Measurements from ENCODE around the gene CD300LD.
"Not testable (repeated sequence)": the region's sequence is repeated elsewhere in the genome, so short reads cannot be mapped to it uniquely, and the experiment has no call there.

CD300LD gene

DNA sequence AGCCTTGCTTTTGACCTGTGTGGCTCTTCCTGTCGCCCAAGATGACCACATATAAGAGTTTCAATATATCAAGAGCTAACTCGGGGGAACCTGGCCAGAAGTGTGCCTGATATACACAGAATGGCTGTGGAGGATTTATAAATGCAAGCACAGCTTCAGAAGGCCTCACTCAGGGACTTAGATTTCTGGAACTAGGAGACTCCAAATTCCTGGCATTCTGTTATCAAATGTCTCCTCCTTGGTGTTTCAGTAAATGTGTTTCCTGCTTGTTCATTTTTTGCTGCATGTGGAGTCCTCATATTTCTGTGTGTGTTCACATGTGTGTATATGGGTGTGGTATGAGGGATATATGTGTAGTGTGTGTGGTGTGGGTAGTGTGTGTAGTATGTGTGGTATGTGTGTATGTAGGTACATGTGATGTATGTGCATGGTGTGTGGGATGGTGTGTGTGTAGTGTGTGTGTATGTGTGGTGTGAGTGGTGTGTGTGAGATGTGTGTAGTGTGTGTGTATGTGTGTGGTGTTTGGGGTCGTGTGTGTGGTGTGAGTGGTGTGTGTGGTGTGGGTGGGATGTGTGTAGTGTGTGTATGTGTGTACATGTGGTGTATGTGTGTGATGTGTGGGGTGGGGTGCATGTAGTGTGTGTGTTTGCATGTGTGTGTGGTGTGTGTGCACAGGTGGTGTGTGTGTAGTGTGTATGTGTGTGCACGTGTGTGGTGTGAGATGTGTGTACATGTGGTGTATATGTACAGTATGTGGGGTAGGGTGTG, 23.8 kb downstream of the CD300LD start:
- Histone ChIP-seq H3K9ac (ENCODE audit: low read depth, low read length) (no peak overlapping the region), H3K4me3 (ENCODE audit: low read length) (no peak overlapping the region), H3K4me2 (ENCODE audit: low read length) (no peak overlapping the region), H3K27me3 (ENCODE audit: control insufficient read depth, insufficient read depth, low read length) (no peaks in the 10 kb centered on the region), H3K4me1 (ENCODE audit: control insufficient read depth, insufficient read depth, low read length) (no peaks in the 10 kb centered on the region), H3K36me3 (ENCODE audit: insufficient read depth, low read length) (no peaks in the 10 kb centered on the region), H3K9me3 (replicated peaks; ENCODE audit: low read length) (no peaks in the 10 kb centered on the region)

DNA sequence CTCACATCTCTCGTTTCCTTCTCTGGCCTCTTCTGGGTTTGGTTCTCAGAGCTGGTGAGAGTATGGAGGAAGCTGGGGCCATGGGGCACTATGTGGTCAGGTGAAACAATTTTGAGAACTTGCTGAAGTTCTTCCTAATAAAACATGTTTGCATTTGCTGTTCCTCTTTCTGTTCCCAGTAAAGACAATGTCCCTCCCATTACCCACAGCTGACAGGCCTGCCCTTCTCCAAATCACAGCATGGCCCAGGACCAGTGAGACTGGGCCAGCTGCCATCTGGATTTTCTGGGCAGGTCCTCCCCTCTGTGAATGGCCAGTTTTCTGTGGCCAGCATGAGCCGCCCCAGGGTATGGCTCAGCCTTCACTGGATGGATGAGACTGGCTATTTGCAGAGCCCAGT, 24.7 kb downstream of the CD300LD start, which contains the start of gene CD300H:
TSS of gene CD300H (minus strand) at position 113 of the 400 bp plus-strand sequence.
- Histone ChIP-seq H3K4me3 (ENCODE audit: low read length) (no peak within 1 kb of the TSS), H3K36me3 (ENCODE audit: insufficient read depth, low read length) (no peaks in the 10 kb centered on the region), H3K4me1 (ENCODE audit: control insufficient read depth, insufficient read depth, low read length) (no peaks in the 10 kb centered on the region), H3K27me3 (ENCODE audit: control insufficient read depth, insufficient read depth, low read length) (no peaks in the 10 kb centered on the region), H3K9me3 (replicated peaks; ENCODE audit: low read length) (no peaks in the 10 kb centered on the region), H3K4me2 (ENCODE audit: low read length) (no peak within 1 kb of the TSS), H3K9ac (ENCODE audit: low read depth, low read length) (no peak within 1 kb of the TSS)

DNA sequence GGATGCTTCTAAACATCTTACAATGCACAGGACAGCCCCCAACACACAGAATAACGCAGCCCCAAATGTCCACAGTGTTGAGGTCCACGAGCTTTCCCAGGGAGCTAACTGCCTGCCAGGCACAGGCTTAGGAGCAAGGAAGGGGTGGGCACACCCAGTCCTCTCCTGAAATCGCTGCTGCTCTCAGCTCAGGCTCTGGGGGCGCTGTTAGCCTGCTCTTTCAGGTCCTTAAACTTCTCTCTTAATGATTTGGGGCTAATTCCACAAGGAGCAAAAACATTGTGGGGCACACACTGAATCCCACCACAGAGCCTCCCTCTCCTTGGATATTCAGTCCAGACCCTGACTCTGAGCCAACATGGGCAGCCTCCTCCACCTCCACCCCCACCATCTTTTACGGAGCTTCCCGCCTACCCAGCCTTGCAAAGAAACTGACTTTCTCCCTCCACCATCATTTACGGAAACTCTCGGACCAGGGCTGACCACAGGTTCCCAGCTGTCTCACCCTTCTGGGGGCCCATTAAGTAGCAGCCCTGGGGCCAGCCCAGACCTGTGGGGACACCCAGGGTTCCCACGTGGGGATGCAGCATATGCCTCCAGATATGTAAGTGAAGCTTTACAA, 25.8 kb downstream of the CD300LD start:
- Histone ChIP-seq H3K27me3 (ENCODE audit: control insufficient read depth, insufficient read depth, low read length) (no peaks in the 10 kb centered on the region), H3K9me3 (replicated peaks; ENCODE audit: low read length) (no peaks in the 10 kb centered on the region), H3K9ac (ENCODE audit: low read depth, low read length) (no peak overlapping the region), H3K4me2 (ENCODE audit: low read length) (no peak overlapping the region), H3K36me3 (ENCODE audit: insufficient read depth, low read length) (no peaks in the 10 kb centered on the region), H3K4me1 (ENCODE audit: control insufficient read depth, insufficient read depth, low read length) (no peaks in the 10 kb centered on the region), H3K4me3 (ENCODE audit: low read length) (no peak overlapping the region)

DNA sequence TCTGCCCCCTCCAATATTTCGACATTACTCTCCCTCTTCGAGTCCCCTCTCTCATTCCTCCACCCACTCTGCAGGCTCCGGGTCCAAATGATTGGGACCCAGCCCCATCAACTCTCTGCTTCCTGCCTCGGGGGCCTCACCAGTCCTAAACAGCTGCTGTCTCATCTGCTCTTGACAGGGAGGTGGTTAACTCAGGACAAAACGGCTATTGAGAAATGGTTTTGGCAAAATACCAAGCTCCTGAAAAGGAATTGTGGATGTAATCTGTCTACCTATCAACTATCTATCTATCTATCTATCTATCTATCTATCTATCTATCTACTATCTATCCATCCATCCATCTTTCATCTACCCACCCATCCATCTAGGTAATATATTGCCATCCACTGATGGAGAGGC, 27.0 kb downstream of the CD300LD start:
- no peaks in the 10 kb centered on the region for H3K27me3 ChIP-seq (ENCODE audit: control insufficient read depth, insufficient read depth, low read length)
- no peak overlapping the region for H3K9ac ChIP-seq (ENCODE audit: low read depth, low read length)
- H3K9me3 ChIP-seq (replicated peaks; ENCODE audit: low read length), result no peaks in the 10 kb centered on the region
- no peak overlapping the region for H3K4me3 ChIP-seq (ENCODE audit: low read length)
- no peaks in the 10 kb centered on the region for H3K36me3 ChIP-seq (ENCODE audit: insufficient read depth, low read length)
- H3K4me2 ChIP-seq (ENCODE audit: low read length), result no peak overlapping the region
- no peaks in the 10 kb centered on the region for H3K4me1 ChIP-seq (ENCODE audit: control insufficient read depth, insufficient read depth, low read length)

DNA sequence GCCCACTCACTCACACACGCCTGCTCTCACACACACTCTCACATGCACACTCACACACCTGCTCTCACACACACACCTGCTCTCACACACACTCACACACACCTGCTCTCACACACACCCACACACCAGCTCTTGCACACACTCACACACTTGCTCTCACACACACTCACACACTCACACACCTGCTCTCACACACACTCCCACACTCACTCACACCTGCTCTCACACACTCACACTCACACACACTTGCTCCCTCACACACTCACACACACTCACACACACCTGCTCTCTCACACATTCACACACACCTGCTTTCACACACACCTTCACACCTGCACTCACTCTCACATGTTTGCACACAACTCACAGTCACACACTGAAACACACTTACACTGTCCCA, 28.7 kb downstream of the CD300LD start:
- no peak overlapping the region for H3K4me2 ChIP-seq (ENCODE audit: low read length)
- no peaks in the 10 kb centered on the region for H3K9me3 ChIP-seq (replicated peaks; ENCODE audit: low read length)
- H3K4me1 ChIP-seq (ENCODE audit: control insufficient read depth, insufficient read depth, low read length), result no peaks in the 10 kb centered on the region
- H3K36me3 ChIP-seq (ENCODE audit: insufficient read depth, low read length), result no peaks in the 10 kb centered on the region
- no peak overlapping the region for H3K4me3 ChIP-seq (ENCODE audit: low read length)
- no peak overlapping the region for H3K9ac ChIP-seq (ENCODE audit: low read depth, low read length)
- no peaks in the 10 kb centered on the region for H3K27me3 ChIP-seq (ENCODE audit: control insufficient read depth, insufficient read depth, low read length)

DNA sequence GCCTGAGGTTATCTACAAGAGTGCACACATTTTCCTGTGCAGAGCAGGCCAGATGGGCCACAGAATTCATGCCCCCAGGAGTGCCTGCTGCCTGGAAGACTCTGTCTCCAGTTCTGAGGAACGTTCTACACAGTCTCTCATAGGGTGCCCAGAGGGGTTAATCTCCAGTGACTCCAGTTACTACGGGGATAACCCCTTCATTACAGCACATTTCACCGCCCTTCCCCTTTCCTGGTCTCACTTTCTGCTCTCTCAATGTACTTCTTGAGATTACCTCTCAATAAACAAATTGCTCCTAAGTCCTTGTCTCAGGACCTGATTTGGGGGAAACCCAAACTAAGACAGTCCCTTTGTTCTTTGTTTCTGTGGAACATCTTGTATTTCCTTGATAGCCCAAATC, 30.5 kb downstream of the CD300LD start:
- no peaks in the 10 kb centered on the region for H3K9me3 ChIP-seq (replicated peaks; ENCODE audit: low read length)
- H3K4me3 ChIP-seq (ENCODE audit: low read length), result no peak overlapping the region
- no peak overlapping the region for H3K4me2 ChIP-seq (ENCODE audit: low read length)
- no peaks in the 10 kb centered on the region for H3K36me3 ChIP-seq (ENCODE audit: insufficient read depth, low read length)
- H3K27me3 ChIP-seq (ENCODE audit: control insufficient read depth, insufficient read depth, low read length), result no peaks in the 10 kb centered on the region
- no peak overlapping the region for H3K9ac ChIP-seq (ENCODE audit: low read depth, low read length)
- H3K4me1 ChIP-seq (ENCODE audit: control insufficient read depth, insufficient read depth, low read length), result no peaks in the 10 kb centered on the region

DNA sequence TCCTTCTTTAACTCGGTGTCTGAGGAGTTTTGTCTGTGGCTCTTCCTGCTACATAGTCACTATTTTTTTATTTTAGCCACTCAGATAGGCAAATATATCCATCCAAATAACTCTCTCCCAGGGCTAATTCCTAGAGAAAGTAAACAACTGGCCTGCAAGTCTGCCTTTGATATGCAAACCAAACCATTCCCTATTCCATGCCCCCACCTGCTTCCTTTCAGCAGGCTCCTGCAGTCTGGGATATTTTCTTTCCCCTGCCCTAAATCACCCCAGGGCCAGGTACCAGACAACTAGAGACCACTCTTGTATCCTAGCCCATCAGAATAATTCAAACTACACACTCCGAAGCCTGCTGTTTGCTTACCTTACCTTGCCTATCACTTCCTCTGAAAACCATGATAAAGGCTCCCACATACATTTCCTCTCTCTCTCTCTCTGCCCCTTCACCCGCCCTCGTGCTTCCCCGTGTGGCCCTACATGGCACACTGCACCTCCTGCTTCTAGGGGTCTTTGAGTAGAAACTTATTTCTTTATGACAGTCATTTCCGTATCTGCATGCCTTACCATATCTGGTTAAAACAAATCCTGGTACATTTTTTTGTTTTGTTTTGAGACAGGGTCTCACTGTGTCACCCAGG, 33.1 kb downstream of the CD300LD start:
- H3K4me3 ChIP-seq (ENCODE audit: low read length), result no peak overlapping the region
- H3K9ac ChIP-seq (ENCODE audit: low read depth, low read length), result no peak overlapping the region
- H3K4me2 ChIP-seq (ENCODE audit: low read length), result no peak overlapping the region
- H3K4me1 ChIP-seq (ENCODE audit: control insufficient read depth, insufficient read depth, low read length), result no peaks in the 10 kb centered on the region
- no peaks in the 10 kb centered on the region for H3K36me3 ChIP-seq (ENCODE audit: insufficient read depth, low read length)
- H3K9me3 ChIP-seq (replicated peaks; ENCODE audit: low read length), result no peaks in the 10 kb centered on the region
- no peaks in the 10 kb centered on the region for H3K27me3 ChIP-seq (ENCODE audit: control insufficient read depth, insufficient read depth, low read length)

DNA sequence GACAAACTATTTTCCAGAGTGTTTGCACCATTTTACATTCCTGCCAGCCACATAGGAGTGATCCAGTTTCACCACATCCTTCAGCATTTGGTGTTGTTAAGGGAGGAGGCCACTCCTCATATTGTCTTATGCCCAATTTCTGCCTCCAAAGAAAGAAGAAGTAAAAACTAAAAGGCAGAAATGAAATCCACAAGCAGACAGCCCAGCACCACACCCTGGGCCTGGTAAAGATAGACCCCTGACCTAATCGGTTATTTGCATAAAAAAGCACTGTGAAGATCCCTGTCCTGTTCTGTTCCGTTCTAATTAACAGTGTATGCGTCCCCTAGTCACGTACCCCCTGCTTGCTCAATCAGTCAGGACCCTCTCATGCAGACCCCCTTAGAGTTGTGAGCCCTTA, 33.7 kb downstream of the CD300LD start:
- H3K27me3 ChIP-seq (ENCODE audit: control insufficient read depth, insufficient read depth, low read length); H3K4me1 ChIP-seq (ENCODE audit: control insufficient read depth, insufficient read depth, low read length); H3K4me3 ChIP-seq (ENCODE audit: low read length); H3K4me2 ChIP-seq (ENCODE audit: low read length); H3K9me3 ChIP-seq (replicated peaks; ENCODE audit: low read length); H3K36me3 ChIP-seq (ENCODE audit: insufficient read depth, low read length); H3K9ac ChIP-seq (ENCODE audit: low read depth, low read length): not testable (repeated sequence)

DNA sequence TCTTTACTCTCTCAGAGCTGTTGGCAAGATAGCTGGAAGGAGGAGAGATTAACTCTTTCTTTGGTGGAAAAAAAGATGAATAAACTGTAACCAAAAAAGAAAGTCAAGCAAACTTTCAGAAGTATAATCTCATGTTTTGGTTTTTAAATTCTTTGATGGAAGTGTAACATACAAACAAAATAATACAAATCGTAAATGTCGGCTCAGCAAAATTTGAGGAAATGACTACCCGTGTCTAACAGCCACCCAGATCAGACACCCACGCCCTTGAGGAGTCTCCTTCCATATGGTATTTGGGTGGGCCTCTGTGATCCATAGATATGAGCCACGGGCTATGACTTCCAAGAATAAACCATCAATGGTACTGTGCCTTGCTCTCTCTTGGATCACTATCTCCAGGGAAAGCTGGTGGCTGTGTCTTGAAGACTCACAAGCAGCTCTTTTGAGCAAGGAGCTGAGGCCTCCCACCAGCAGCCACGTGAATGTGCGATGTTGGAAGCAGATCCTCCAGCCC, 36.6 kb downstream of the CD300LD start:
- Histone ChIP-seq H3K27me3 (ENCODE audit: control insufficient read depth, insufficient read depth, low read length) (no peaks in the 10 kb centered on the region), H3K4me3 (ENCODE audit: low read length) (no peak overlapping the region), H3K4me2 (ENCODE audit: low read length) (no peak overlapping the region), H3K4me1 (ENCODE audit: control insufficient read depth, insufficient read depth, low read length) (no peaks in the 10 kb centered on the region), H3K9ac (ENCODE audit: low read depth, low read length) (no peak overlapping the region), H3K9me3 (replicated peaks; ENCODE audit: low read length) (peaks cover 2% of the 10 kb centered on the region), H3K36me3 (ENCODE audit: insufficient read depth, low read length) (no peaks in the 10 kb centered on the region)

DNA sequence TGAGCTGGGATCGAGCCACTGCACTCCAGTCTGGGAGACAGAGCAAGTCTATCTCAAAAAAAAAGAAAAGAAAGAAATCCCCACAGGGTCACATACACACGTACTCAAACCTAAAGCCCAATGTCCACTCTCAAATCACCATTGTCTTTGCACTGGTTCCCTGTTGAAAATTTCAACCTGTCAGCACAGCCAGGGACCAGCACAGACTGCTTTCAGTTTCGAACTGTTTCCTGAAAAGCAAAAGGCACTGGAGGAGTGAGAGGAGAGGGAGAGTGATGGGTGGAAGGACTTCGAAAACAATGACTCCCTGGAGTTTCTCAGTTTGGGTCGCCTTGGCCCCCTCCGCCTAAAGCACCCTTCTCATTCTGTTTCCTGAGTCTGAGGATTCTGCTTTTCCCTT, 37.2 kb downstream of the CD300LD start:
- Histone ChIP-seq H3K36me3 (ENCODE audit: insufficient read depth, low read length) (no peaks in the 10 kb centered on the region), H3K4me2 (ENCODE audit: low read length) (no peak overlapping the region), H3K27me3 (ENCODE audit: control insufficient read depth, insufficient read depth, low read length) (no peaks in the 10 kb centered on the region), H3K9me3 (replicated peaks; ENCODE audit: low read length) (peaks cover 2% of the 10 kb centered on the region), H3K9ac (ENCODE audit: low read depth, low read length) (no peak overlapping the region), H3K4me1 (ENCODE audit: control insufficient read depth, insufficient read depth, low read length) (no peaks in the 10 kb centered on the region), H3K4me3 (ENCODE audit: low read length) (no peak overlapping the region)

DNA sequence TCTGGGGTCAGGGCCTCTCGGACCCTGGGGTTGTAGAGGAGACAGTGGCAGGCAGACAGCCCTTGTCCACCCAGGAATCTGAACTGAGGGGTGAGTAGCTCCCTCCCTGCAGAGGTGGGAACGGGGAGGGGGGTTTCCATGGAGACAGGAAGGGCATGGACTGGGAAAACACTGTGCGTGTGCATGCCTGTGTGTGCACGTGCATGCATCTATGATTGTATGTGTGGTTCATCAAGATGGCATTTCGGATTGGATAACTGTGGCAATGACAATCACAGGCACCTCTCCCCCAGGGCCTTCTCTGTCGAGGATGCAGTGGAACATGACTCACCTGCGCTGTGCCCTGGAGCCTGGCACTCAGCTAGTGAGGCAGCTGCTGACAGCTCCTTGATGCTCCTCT, 40.0 kb downstream of the CD300LD start:
- Histone ChIP-seq H3K36me3 (ENCODE audit: insufficient read depth, low read length) (no peaks in the 10 kb centered on the region), H3K27me3 (ENCODE audit: control insufficient read depth, insufficient read depth, low read length) (no peaks in the 10 kb centered on the region), H3K9ac (ENCODE audit: low read depth, low read length) (no peak overlapping the region), H3K4me2 (ENCODE audit: low read length) (no peak overlapping the region), H3K4me1 (ENCODE audit: control insufficient read depth, insufficient read depth, low read length) (no peaks in the 10 kb centered on the region), H3K9me3 (replicated peaks; ENCODE audit: low read length) (peaks cover 2% of the 10 kb centered on the region), H3K4me3 (ENCODE audit: low read length) (no peak overlapping the region)

Measured in skeletal muscle satellite cell (primary cell).